CD4-positive, alpha-beta T cell treated with Interleukin-2 at 100 ng/mL for 4 hours (primary cell): ENCODE measurements around the gene CATSPER3.

Experiments
- DNase-seq: peaks from one replicate; pipeline ENCODE4 v3.0.0-alpha.2; 2020; ENCODE audit warnings: low spot score

The CATSPER3 gene

GRCh38 chr5:135029477-135030122 is 61.9 kb downstream of the CATSPER3 start:
- DNase-seq = no peak

- no peak for DNase-seq
These were observed 62.6 kb downstream of the CATSPER3 start for GRCh38 chr5:135030123-135030955.

GRCh38 chr5:135030956-135031812 is 63.5 kb downstream of the CATSPER3 start:
- DNase-seq = no peak

- DNase-seq = no peak
These were observed 64.3 kb downstream of the CATSPER3 start for GRCh38 chr5:135031813-135032694.

GRCh38 chr5:135032695-135032998 is 64.9 kb downstream of the CATSPER3 start:
- DNase-seq = no peak

- DNase-seq = no peak
These were observed 65.5 kb downstream of the CATSPER3 start for GRCh38 chr5:135032999-135033861.

GRCh38 chr5:135033901-135034235 is 66.2 kb downstream of the CATSPER3 start, which contains the start of gene PITX1:
Gene PITX1, minus strand, starts transcription at chr5:135034228. Its CDS starts 347 bp downstream, at chr5:135033881.
- DNase-seq = no peak

- no peak for DNase-seq
These were observed 66.7 kb downstream of the CATSPER3 start for GRCh38 chr5:135034236-135034962.

GRCh38 chr5:135034963-135035677 is 67.4 kb downstream of the CATSPER3 start:
- no peak for DNase-seq

- no peak for DNase-seq
These were observed 67.9 kb downstream of the CATSPER3 start for GRCh38 chr5:135035678-135036030.

- no peak for DNase-seq
These were observed 68.7 kb downstream of the CATSPER3 start for GRCh38 chr5:135036405-135036804.

GRCh38 chr5:135037519-135038204 is 70.0 kb downstream of the CATSPER3 start:
- DNase-seq = no peak

GRCh38 chr5:135038205-135038812 is 70.6 kb downstream of the CATSPER3 start:
- no peak for DNase-seq

GRCh38 chr5:135038813-135039270 is 71.1 kb downstream of the CATSPER3 start:
- no peak for DNase-seq

- DNase-seq = no peak
These were observed 71.7 kb downstream of the CATSPER3 start for GRCh38 chr5:135039271-135040033.

GRCh38 chr5:135040034-135040332 is 72.3 kb downstream of the CATSPER3 start:
- no peak for DNase-seq

- no peak for DNase-seq
These were observed 72.8 kb downstream of the CATSPER3 start for GRCh38 chr5:135040333-135041144.
